Activated T-cell treated with anti-CD3 and anti-CD28 coated beads, Interleukin-2, amount 50 U/mL, for 48 hours (primary cell): Measurements from ENCODE around the gene LRRC73.
A peak's percentile ranks its signal among the peaks of the same experiment; 100 is the strongest.
"Not testable (repeated sequence)": the region's sequence is repeated elsewhere in the genome, so short reads cannot be mapped to it uniquely, and the experiment has no call there.

Source experiments
- DNase-seq, 2 experiments: peaks; one replicate each; pipeline ENCODE4 v3.0.0-alpha.2; 2020

Gene LRRC73

GRCh38 chr6:43509142-43509983 lies 783 bp downstream of the LRRC73 start:
- peak in 1 of 2 experiments; percentile 33 for DNase-seq

GRCh38 chr6:43508481-43509141 lies 1.5 kb downstream of the LRRC73 start:
- DNase-seq, result no peak

GRCh38 chr6:43506667-43507471 lies 3.3 kb downstream of the LRRC73 start:
- DNase-seq, result peak; percentile 86 to 87

- no peak for DNase-seq
These were observed 4.0 kb downstream of the LRRC73 start for GRCh38 chr6:43506171-43506570.

- DNase-seq, result no peak
These were observed 4.4 kb downstream of the LRRC73 start for GRCh38 chr6:43505718-43506117.

GRCh38 chr6:43504756-43505593 lies 5.2 kb downstream of the LRRC73 start:
- no peak for DNase-seq

- DNase-seq, result no peak
These were observed 6.7 kb downstream of the LRRC73 start for GRCh38 chr6:43503443-43503842.

GRCh38 chr6:43502666-43503065 lies 7.5 kb downstream of the LRRC73 start:
- DNase-seq, result no peak

- no peak for DNase-seq
These were observed 9.2 kb downstream of the LRRC73 start for GRCh38 chr6:43500921-43501320.

- DNase-seq, result no peak
These were observed 10.9 kb downstream of the LRRC73 start for GRCh38 chr6:43499028-43499815.

GRCh38 chr6:43498291-43498690 lies 11.9 kb downstream of the LRRC73 start:
- not testable (repeated sequence) for DNase-seq

GRCh38 chr6:43497689-43498088 lies 12.5 kb downstream of the LRRC73 start:
- DNase-seq, result no peak

- DNase-seq, result no peak
These were observed 13.1 kb downstream of the LRRC73 start for GRCh38 chr6:43497129-43497396.

- DNase-seq, result no peak
These were observed 13.6 kb downstream of the LRRC73 start for GRCh38 chr6:43496370-43497128.

- no peak for DNase-seq
These were observed 14.7 kb downstream of the LRRC73 start for GRCh38 chr6:43495409-43495941.

- DNase-seq, result no peak
These were observed 15.4 kb downstream of the LRRC73 start for GRCh38 chr6:43494766-43495165.

GRCh38 chr6:43494321-43494720 lies 15.8 kb downstream of the LRRC73 start:
- no peak for DNase-seq

- DNase-seq, result no peak
These were observed 16.3 kb downstream of the LRRC73 start for GRCh38 chr6:43493833-43494232.

- DNase-seq, result no peak
These were observed 16.9 kb downstream of the LRRC73 start for GRCh38 chr6:43493230-43493629.

GRCh38 chr6:43492673-43493072 lies 17.5 kb downstream of the LRRC73 start:
- DNase-seq, result no peak
